Prostate gland (tissue), 2 donors: ENCODE results near the gene PHTF2. TPM values are rescaled to one million over a fixed set of nuclear protein-coding genes. Genes with fewer than 3 reads are reported as not detected.

ENCODE experiments used
- DNase-seq: peaks from one replicate; pipeline ENCODE4 v3.0.0-alpha.2; 2019; ENCODE audit warnings: low spot score
- H3K27ac ChIP-seq, 2 donors: fragments of 200-600 bp; sonication (generic); 2 replicates each; pipeline ENCODE4 v1.5.1; 2017 to 2019
- H3K27me3 ChIP-seq: fragments of 200-600 bp; sonication (generic); replicated peaks from 2 replicates; pipeline ENCODE4 v1.5.1; 2019; ENCODE audit not compliant: insufficient read depth
- H3K36me3 ChIP-seq, 2 donors: fragments of 200-600 bp; sonication (generic); 1 replicate in 1 of 2; 2 replicates in 1 of 2; pipeline versions ENCODE4 v1.5.1 to v1.8.1; 2017 to 2019
- H3K4me1 ChIP-seq: fragments of 200-600 bp; sonication (generic); replicated peaks from 2 replicates; pipeline ENCODE4 v1.5.1; 2019
- H3K4me3 ChIP-seq, 2 donors: fragments of 200-600 bp; sonication (generic); 2 replicates each; pipeline ENCODE4 v1.5.1; 2017 to 2019
- H3K9me3 ChIP-seq: fragments of 200-600 bp; sonication (generic); 2 replicates; pipeline ENCODE4 v1.5.1; 2017
- POLR2A ChIP-seq: fragments of 450-650 bp; IDR thresholded peaks from one replicate; pipeline ENCODE4 v1.6.1; 2016; ENCODE audit warnings: antibody characterized with exemption, mild to moderate bottlenecking
- POLR2AphosphoS5 ChIP-seq: sonication (generic); formaldehyde crosslinking; IDR thresholded peaks from one replicate; pipeline ENCODE4 v1.6.1; 2017; ENCODE audit warnings: antibody characterized with exemption
- WGBS: methylation state at CpG from one replicate; pipeline ENCODE4 v1.1.5; 2018; 5-methylcytosine and 5-hydroxymethylcytosine counted together
- intact Hi-C: fragments of 100-400 bp; cut with DNase I; formaldehyde crosslinking; loops from one replicate; pipeline ENCODE4 v1.14.2; 2022
- total RNA-seq, 2 donors: library from RNA; depleted of rRNA; stranded (reverse); fragments of >200 nt; gene quantifications; one replicate each; pipeline ENCODE4 v1.1.0, GENCODE V29; 2016
- TF ChIP-seq, protein P1 (sequence below), 4 experiments: fragments of 200-600 bp in 2 of 4; fragments of 450-650 bp in 2 of 4; sonication (generic) in 2 of 4; IDR thresholded peaks; 1 replicate in 3 of 4; 2 replicates in 1 of 4; pipeline ENCODE4 v1.5.1; 2016 to 2019; ENCODE audit warnings: antibody characterized with exemption in 4 of 4, mild to moderate bottlenecking in 2 of 4, moderate library complexity in 2 of 4

The PHTF2 gene
- total RNA-seq, 2 donors from 2014 or later = 7.7 to 17.3 TPM

DNA sequence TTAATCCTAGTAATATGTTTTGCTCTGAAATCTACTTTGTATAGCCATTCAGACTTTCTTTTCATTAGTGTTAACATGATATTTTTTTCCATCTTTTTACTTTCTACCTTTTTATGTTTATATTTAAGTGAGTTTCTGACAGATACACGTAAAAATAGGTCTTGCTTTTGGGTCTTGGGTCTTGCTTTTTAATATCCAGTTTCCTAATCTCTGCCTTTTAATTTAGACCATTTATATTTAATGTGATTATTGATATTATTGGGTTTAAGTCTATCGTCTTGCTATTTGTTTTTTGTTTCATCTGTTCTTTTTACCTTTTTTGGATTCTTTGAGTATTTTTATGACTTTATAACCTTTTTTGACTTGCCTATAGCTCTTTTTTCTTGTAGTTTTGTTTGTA is 7.9 kb downstream of the PHTF2 start:
- no peak for DNase-seq
- intact Hi-C loops = no loop called here
- Histone ChIP-seq H3K27ac (no peak overlapping the region), H3K27me3 (no peaks in the 10 kb centered on the region), H3K36me3 (no peaks in the 10 kb centered on the region), H3K4me3 (no peak overlapping the region), H3K4me1 (no peaks in the 10 kb centered on the region), H3K9me3 (no peaks in the 10 kb centered on the region)
- TF ChIP-seq, protein P1, sequence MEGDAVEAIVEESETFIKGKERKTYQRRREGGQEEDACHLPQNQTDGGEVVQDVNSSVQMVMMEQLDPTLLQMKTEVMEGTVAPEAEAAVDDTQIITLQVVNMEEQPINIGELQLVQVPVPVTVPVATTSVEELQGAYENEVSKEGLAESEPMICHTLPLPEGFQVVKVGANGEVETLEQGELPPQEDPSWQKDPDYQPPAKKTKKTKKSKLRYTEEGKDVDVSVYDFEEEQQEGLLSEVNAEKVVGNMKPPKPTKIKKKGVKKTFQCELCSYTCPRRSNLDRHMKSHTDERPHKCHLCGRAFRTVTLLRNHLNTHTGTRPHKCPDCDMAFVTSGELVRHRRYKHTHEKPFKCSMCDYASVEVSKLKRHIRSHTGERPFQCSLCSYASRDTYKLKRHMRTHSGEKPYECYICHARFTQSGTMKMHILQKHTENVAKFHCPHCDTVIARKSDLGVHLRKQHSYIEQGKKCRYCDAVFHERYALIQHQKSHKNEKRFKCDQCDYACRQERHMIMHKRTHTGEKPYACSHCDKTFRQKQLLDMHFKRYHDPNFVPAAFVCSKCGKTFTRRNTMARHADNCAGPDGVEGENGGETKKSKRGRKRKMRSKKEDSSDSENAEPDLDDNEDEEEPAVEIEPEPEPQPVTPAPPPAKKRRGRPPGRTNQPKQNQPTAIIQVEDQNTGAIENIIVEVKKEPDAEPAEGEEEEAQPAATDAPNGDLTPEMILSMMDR (IDR thresholded peaks at IDR 0.05) = no peak
- TF ChIP-seq POLR2A (no peak), POLR2AphosphoS5 (no peak)
- 98% methylated on average over 2 of the region's 2 CpGs for WGBS

DNA sequence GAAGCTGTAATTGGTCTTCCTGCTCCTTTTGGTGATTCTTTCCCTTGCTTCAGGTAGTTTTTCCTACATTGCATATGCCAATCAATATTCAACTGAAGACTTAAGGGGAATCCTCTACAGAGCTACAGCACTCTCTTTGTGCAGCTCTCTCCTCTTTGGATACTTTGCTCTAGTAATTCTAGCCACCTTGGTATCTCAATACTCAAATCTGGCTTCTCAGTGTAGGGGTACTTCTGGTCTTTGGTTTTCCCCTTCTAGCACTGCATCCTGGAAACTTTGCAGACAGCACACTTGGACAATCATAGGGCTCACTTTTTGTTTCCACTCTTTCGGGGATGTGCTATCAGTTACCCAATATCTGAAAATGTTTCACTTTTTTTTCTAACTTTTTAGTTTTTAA is 9.9 kb downstream of the PHTF2 start:
- no peaks in the 10 kb centered on the region for H3K4me1 ChIP-seq
- H3K9me3 ChIP-seq = no peaks in the 10 kb centered on the region
- H3K36me3 ChIP-seq = no peaks in the 10 kb centered on the region
- TF ChIP-seq, protein P1 (IDR thresholded peaks at IDR 0.05) = no peak
- no peak for TF ChIP-seq POLR2A
- no peaks in the 10 kb centered on the region for H3K27me3 ChIP-seq
- whole genome bisulfite sequencing = 95% methylated on average over 1 of the region's 1 CpG
- intact Hi-C loops = no loop called here
- H3K4me3 ChIP-seq = no peak overlapping the region
- H3K27ac ChIP-seq = no peak overlapping the region
- DNase-seq = no peak

DNA sequence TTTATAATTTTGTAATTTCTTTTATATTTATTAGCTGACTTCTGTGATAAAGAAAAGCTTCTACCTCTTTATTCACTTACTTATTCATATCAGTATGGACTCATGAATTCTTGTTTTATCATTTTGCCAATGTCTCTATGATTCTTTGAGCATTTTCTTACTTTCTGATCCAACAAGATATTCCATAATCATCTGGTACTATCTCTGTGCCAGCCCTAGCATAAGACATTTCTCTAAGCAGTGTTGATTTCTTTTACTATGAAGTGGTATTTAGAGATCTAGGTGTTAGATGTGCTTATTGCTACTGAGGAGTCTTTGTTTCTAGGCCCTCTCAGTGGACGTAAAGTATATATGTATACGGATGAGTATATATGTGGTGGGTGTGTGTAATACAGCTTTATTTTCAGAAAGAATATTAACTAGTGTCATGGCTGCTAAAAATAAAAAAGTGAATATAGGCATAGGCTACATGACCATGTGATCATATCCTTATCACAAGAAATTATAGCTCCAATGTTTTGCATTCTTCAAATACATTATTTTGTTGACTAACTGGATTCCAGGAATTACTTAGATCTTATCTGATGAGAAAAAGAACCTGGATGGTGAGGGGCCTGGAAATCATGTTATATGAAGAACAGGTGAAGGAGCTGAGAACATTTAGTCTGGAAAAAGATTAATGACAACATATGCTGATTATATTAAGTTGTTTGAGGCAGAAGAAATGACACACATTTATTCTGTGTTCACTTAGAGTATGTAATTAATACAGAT is 13.1 kb downstream of the PHTF2 start:
- intact Hi-C loops = no loop called here
- Histone ChIP-seq H3K27ac (no peak overlapping the region), H3K4me3 (no peak overlapping the region), H3K27me3 (no peaks in the 10 kb centered on the region), H3K4me1 (no peaks in the 10 kb centered on the region), H3K9me3 (no peaks in the 10 kb centered on the region), H3K36me3 (no peaks in the 10 kb centered on the region)
- no peak for DNase-seq
- WGBS = 88% methylated on average over 2 of the region's 2 CpGs
- TF ChIP-seq, protein P1 (IDR thresholded peaks at IDR 0.05) = no peak
- TF ChIP-seq POLR2AphosphoS5 = no peak
- no peak for TF ChIP-seq POLR2A

DNA sequence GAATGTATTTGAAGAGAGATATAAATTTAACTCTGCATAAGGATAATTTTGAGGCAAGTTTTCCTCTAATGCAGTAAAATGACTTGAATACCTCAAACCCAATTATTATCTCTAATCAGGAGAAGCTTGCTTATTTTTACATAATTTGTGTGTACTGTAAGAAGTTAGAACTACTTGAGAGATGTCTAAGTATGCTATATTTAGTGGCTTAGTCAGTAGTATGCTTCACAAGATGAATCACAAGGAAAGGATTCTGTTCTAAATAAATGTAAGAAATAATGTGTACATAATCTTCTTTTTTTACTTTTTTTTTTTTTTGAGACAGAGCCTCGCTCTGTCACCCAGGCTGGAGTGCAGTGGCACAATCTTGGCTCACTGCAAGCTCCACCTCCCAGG is 13.7 kb downstream of the PHTF2 start:
- WGBS = 88% methylated on average over 1 of the region's 1 CpG
- intact Hi-C loops = no loop called here
- no peaks in the 10 kb centered on the region for H3K27me3 ChIP-seq
- TF ChIP-seq, protein P1 (IDR thresholded peaks at IDR 0.05) = no peak
- no peak for TF ChIP-seq POLR2A
- TF ChIP-seq POLR2AphosphoS5 = no peak
- no peak overlapping the region for H3K4me3 ChIP-seq
- no peak for DNase-seq
- H3K4me1 ChIP-seq = no peaks in the 10 kb centered on the region
- H3K27ac ChIP-seq = no peak overlapping the region
- H3K9me3 ChIP-seq = no peaks in the 10 kb centered on the region
- no peaks in the 10 kb centered on the region for H3K36me3 ChIP-seq

DNA sequence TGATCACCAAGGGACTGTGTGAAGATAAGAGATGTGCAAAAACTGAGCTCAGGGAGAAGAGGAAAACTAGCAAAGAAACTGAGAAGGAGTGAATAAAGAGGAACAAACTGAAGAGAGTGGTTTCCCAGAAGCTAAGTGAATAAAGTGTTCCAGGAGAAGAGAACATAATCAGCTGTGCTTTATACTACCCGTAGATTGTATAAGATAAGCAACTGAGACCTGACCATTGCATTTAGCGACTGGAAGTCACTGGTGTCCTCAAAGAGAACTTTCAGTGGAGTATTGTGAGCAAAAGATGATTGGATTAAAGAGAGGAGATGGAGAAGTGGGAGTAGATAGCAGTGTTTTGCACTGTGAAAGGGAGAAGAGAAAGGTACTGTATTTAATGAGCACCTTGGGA is 14.6 kb downstream of the PHTF2 start:
- DNase-seq = no peak
- no peaks in the 10 kb centered on the region for H3K27me3 ChIP-seq
- H3K36me3 ChIP-seq = no peaks in the 10 kb centered on the region
- no peak overlapping the region for H3K27ac ChIP-seq
- intact Hi-C loops = no loop called here
- no peaks in the 10 kb centered on the region for H3K4me1 ChIP-seq
- H3K4me3 ChIP-seq = no peak overlapping the region
- no peaks in the 10 kb centered on the region for H3K9me3 ChIP-seq
- no peak for TF ChIP-seq POLR2A
- TF ChIP-seq POLR2AphosphoS5 = no peak
- TF ChIP-seq, protein P1 (IDR thresholded peaks at IDR 0.05) = no peak
- 77% methylated on average over 2 of the region's 2 CpGs for WGBS
